Fibroblast of upper back skin (primary cell): ENCODE data around the gene KIF23.
"Not testable (repeated sequence)": the region's sequence is repeated elsewhere in the genome, so short reads cannot be mapped to it uniquely, and the experiment has no call there.

Experiments
- DNase-seq: peaks from one replicate; pipeline ENCODE4 v3.0.0-alpha.2; 2013

Gene KIF23

GRCh38 chr15:69439623-69440022, 25.5 kb downstream of the KIF23 start:
- no peak for DNase-seq

DNA sequence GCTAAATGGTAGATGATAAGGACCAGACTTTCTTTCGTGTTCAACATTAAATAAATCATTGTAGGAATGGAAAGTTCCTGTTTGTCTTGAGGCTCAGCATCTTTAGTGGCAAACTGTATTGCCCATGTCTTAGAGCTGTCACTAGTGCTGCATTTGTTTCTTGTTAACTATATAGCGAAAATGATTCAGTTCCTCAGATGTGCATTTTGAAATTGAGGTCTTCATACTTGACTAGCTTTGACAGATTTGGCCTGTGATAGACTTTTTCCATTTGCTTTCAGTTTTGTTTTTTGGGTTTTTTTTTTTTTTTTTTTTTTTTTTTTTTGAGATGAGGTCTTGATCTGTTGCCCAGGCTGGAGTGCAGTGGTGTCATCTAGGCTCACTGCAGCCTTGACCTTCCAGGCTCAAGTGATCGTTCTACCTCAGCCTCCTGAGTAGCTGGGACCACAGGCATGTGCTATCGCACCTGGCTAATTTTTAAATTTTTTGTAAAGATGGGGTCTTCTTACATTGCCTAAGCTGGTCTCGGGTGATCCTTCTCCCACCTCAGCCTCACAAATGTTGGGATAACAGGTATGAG, 29.0 kb downstream of the KIF23 start:
- DNase-seq: no peak

DNA sequence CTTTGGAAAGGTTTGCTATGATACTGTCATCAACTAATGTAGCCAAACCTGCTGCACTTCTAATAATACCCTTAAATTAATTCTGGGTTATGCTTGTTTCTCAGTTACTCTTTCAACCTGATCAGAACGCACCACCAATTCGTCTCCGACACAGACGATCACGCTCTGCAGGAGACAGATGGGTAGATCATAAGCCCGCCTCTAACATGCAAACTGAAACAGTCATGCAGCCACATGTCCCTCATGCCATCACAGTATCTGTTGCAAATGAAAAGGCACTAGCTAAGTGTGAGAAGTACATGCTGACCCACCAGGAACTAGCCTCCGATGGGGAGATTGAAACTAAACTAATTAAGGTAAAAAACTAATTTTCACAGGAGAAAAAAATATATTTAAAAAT, 30.5 kb downstream of the KIF23 start:
- DNase-seq: no peak

DNA sequence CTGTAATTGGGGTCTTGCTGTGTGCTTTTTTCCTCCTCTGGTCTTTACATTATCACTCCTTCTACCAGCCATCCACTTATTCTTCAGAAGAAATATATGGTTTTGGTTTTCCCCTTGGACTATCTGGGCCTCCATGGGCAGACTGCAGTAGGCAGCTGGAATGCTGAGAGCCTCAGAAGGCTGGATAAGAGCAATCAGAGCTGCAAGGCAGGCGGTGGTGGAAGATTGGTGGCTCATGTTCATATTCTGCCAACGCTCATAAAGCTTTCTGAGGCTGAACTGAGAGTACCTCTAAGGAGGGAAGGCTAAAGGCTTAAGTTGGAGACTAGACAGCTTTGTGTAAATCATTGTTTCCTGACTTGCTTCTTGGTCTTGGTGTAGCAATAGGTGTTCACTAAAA, 32.8 kb downstream of the KIF23 start:
- no peak for DNase-seq

- not testable (repeated sequence) for DNase-seq
Measured at GRCh38 chr15:69450221-69450620, 36.1 kb downstream of the KIF23 start.

DNA sequence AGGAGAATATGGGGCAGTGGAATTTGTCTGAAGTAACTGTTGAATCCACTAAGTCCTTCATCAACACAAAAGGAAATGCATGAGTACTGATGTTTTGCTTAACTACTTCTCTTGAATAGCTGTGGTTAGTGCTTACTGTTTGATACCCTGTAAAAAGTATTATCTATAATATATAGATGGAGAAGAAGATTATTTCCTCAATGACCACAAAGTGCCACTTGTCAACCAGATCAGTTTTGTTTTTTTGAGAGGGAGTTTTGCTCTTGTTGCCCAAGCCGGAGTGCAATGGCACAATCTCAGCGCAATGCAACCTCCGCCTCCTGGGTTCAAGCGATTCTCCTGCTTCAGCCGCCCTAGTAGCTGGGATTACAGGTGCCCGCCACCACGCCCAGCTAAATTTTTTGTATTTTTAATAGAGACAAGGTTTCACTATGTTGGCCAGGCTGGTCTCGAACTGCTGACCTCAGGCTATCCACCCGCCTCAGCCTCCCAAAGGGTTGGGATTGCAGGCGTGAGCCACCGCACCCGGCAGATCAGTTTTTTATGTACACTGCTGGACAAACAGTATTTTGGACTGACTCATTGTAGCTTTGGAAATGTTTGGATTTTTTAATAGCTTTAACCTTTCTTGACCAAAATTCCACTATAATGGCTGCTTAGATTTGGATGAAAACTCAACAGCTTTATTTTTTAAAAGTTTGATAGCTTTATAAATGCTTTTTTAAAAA, 37.0 kb downstream of the KIF23 start:
- DNase-seq: no peak

GRCh38 chr15:69451951-69452691, 38.0 kb downstream of the KIF23 start:
- peak; percentile 34 for DNase-seq

- DNase-seq: peak; percentile 96
Measured at GRCh38 chr15:69452692-69453521, 38.8 kb downstream of the KIF23 start, which contains the start of gene RPLP1. Gene RPLP1 (plus strand): TSS chr15:69452818. CDS start chr15:69452949, 131 bp downstream.

DNA sequence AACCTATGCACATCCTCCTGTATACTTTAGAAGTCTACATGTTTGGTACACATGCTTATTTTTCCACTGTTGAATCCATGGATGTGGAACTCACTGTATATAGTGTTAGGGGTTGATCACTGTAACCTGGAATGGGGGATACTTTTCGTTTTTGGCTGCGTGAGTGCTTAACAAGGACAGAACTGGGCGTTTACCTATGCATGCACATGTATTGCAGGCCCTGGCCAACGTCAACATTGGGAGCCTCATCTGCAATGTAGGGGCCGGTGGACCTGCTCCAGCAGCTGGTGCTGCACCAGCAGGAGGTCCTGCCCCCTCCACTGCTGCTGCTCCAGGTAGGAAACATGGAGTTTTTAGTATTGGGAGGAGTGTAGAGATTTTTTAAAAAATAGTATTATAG, 40.8 kb downstream of the KIF23 start:
- DNase-seq: no peak

GRCh38 chr15:69456208-69457166, 42.3 kb downstream of the KIF23 start:
- no peak for DNase-seq

- DNase-seq: no peak
Measured at GRCh38 chr15:69457304-69458280, 43.4 kb downstream of the KIF23 start.

DNA sequence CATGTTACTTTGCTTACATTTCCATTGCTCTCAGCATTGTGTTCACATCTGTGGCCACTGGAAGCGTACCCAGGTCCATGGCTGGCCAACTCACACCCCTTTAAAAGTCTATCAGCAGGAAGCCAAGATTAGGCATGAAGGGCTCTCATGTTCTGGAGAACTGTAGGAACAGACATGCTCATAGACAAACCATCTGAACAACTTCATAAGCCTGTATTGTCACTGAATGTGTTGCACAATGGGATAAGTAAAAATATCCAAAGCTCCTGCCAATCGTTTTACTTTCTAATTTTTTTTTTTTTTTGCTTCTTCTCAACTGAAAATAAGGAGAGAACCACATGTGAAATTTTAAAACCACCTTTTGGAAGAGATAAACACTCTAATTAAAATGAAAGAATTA, 44.9 kb downstream of the KIF23 start:
- no peak for DNase-seq

GRCh38 chr15:69460481-69460880, 46.3 kb downstream of the KIF23 start:
- no peak for DNase-seq

GRCh38 chr15:69462030-69462492, 47.9 kb downstream of the KIF23 start:
- no peak for DNase-seq

DNA sequence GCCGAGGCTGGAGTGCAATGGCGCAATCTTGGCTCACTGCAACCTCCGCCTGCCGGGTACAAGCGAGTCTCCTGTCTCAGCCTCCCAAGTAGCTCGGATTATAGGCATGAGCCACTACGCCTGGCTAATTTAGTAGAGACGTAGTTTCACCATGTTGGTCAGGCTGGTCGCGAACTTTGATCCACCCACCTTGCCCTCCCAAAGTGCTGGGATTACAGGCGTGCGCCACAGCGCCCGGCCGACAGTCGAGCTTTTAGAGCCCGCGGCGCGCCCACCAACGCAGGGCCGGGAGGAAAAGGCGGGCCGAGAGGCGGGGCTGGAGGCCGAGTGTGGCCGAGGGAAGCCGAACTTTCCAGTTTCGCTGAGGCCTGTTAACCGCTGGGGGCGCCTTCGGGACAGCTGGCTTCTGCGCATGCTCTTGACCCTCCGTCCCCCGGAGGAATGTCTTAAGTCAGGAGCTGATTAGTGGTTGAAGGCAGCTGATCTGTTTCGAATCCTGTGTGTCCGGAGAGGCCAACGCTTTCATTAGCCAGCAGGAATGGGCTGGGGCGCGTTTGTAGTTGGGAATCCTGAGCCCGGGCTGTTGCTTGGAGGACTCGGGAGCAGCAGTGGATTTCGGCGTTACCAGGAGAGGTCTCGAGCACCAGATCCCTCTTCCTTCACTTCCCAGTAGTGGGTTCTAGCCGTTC, 48.5 kb downstream of the KIF23 start:
- peak; percentile 98 for DNase-seq

DNA sequence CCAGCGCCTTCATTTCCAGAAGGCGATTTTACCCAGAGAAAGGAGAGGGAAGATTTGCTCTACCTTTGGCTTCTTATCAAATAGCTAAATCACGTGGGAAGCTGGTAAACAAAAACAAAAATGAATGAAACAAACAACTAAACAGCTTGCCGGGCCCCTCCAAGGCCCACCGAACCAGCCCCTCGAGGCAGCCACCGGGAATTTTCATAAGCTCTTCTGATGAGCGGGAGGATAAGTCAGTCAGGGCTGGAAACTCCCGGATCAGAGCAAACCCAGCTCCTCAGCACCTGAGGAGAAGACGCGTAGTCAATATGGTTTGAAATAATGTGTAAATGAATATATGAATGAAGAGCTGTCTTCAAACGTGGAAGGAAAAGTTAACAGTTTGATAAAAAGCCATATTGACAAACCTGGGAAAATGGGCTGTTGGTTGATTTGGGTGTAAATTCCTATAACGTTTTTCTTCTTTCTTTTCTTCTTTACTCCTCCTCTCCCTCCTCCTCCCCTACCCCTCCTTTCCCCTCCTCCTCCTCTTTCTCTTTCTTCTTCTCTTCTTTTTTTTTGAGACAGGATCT, 49.1 kb downstream of the KIF23 start:
- no peak for DNase-seq

DNA sequence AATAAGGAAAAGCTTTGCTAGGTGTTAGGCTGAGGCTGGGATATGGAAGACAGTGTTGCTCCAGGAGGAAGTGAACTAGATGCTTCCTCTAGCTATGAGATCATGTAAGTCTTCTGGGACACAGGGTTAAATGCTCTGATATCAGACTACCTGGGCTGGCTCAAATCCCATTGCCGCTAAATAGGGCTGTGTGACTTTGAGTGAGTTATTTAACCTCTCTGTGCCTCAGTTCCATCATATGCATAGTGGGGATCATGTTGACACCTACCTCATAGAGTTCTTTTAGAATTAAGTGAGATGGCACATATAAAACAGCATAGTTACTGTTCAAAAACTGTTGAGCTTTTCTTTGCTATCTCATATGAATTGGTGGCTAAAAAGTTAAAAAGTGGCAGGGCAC, 51.1 kb downstream of the KIF23 start:
- no peak for DNase-seq

- no peak for DNase-seq
Measured at GRCh38 chr15:69466733-69467132, 52.6 kb downstream of the KIF23 start.

- DNase-seq: no peak
Measured at GRCh38 chr15:69467636-69468035, 53.5 kb downstream of the KIF23 start.
